NCI-H146 treated with DMSO at 0.1 percent for 48 hours (cell line): ENCODE data around the gene DNAI2.
A peak's percentile ranks its signal among the peaks of the same experiment; 100 is the strongest.
"Not testable (repeated sequence)": the region's sequence is repeated elsewhere in the genome, so short reads cannot be mapped to it uniquely, and the experiment has no call there.

Experiments used
- DNase-seq: peaks from one replicate; lab custom pipeline; 2025; ENCODE audit not compliant: unreplicated experiment; lab: John Stamatoyannopoulos, UW

The DNAI2 gene

GRCh38 chr17:74274709-74275340 is 791 bp downstream of the DNAI2 start:
- peak; percentile 29 for DNase-seq

GRCh38 chr17:74276051-74276476 is 2.0 kb downstream of the DNAI2 start:
- no peak for DNase-seq

- no peak for DNase-seq
Measured at GRCh38 chr17:74276541-74277009, 2.5 kb downstream of the DNAI2 start.

- DNase-seq, result no peak
Measured at GRCh38 chr17:74277935-74278334, 3.9 kb downstream of the DNAI2 start.

- not testable (repeated sequence) for DNase-seq
Measured at GRCh38 chr17:74279617-74280016, 5.6 kb downstream of the DNAI2 start.

GRCh38 chr17:74280093-74280513 is 6.1 kb downstream of the DNAI2 start:
- no peak for DNase-seq

- no peak for DNase-seq
Measured at GRCh38 chr17:74281799-74282198, 7.8 kb downstream of the DNAI2 start.

GRCh38 chr17:74282274-74282586 is 8.2 kb downstream of the DNAI2 start:
- not testable (repeated sequence) for DNase-seq

GRCh38 chr17:74282587-74283370 is 8.7 kb downstream of the DNAI2 start:
- no peak for DNase-seq

GRCh38 chr17:74283371-74283673 is 9.3 kb downstream of the DNAI2 start:
- DNase-seq, result no peak

- DNase-seq, result no peak
Measured at GRCh38 chr17:74287031-74287602, 13.1 kb downstream of the DNAI2 start.

GRCh38 chr17:74288785-74289184 is 14.8 kb downstream of the DNAI2 start:
- no peak for DNase-seq

- DNase-seq, result no peak
Measured at GRCh38 chr17:74289688-74290087, 15.7 kb downstream of the DNAI2 start.

GRCh38 chr17:74290340-74290739 is 16.3 kb downstream of the DNAI2 start:
- DNase-seq, result no peak

GRCh38 chr17:74292495-74292894 is 18.5 kb downstream of the DNAI2 start:
- DNase-seq, result no peak

- DNase-seq, result no peak
Measured at GRCh38 chr17:74295625-74296547, 21.9 kb downstream of the DNAI2 start.

GRCh38 chr17:74296548-74296936 is 22.5 kb downstream of the DNAI2 start:
- peak; percentile 25 for DNase-seq

GRCh38 chr17:74297941-74298340 is 23.9 kb downstream of the DNAI2 start:
- DNase-seq, result no peak

- no peak for DNase-seq
Measured at GRCh38 chr17:74298778-74299177, 24.7 kb downstream of the DNAI2 start.

GRCh38 chr17:74299226-74300009 is 25.4 kb downstream of the DNAI2 start:
- DNase-seq, result no peak

GRCh38 chr17:74303305-74303704 is 29.3 kb downstream of the DNAI2 start:
- DNase-seq, result no peak
